Measurements from ENCODE around the gene MPP3.
"Not testable (repeated sequence)": the region's sequence is repeated elsewhere in the genome, so short reads cannot be mapped to it uniquely, and the experiment has no call there.

Gene MPP3

DNA sequence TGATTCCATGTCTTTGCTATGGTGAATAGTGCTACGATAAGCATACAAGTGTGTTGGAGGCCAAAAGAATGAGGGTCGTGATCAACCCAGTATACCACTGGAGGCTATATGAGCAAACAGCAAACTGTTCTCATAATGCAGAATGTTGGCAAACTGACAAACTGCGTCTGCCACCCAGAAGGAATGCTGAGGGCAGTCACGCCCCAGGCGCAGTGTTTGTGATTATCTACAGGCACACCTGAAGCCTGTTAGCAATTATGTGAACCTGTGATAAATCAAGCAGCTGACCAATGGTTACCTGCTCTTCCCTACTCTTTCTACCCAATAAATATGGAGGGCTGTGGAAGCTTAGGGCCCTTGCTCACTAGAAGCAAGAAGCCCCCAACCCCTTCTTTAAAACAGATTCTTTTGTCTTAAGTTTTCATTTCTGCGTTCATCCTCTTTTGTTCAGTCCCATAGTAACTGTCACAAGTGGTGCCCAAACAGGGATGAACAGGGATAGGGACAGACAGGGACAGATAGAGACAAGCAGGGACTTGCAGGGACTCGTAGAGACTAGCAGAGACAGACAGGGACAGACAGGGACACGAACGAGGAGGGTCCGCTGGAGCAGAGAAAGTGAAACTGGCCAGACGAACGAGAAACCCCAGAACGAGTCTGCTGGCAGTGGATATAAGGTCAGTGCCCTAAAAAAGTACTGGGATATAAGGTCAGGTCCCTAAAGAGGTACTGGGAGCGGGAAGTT, 39.2 kb upstream of the MPP3 start:
- Histone ChIP-seq H2AFZ (ENCODE audit: low read depth, low read length) (no peak overlapping the region), H4K20me1 (ENCODE audit: insufficient read depth, low read length) (no peaks in the 10 kb centered on the region), H3K27ac (ENCODE audit: low read length) (no peak overlapping the region), H3K4me3 (ENCODE audit: low read depth in 1 of 2, low read length in 2 of 2) (no peak overlapping the region), H3K36me3 (ENCODE audit: insufficient read depth, low read length) (no peaks in the 10 kb centered on the region), H3K9ac (ENCODE audit: low read depth, low read length) (no peak overlapping the region), H3K9me3 (ENCODE audit: insufficient read depth, low read length, severe bottlenecking) (no peaks in the 10 kb centered on the region), H3K4me2 (ENCODE audit: insufficient read depth, low read length) (no peak overlapping the region), H3K79me2 (ENCODE audit: insufficient read depth, low read length) (no peaks in the 10 kb centered on the region), H3K4me1 (ENCODE audit: insufficient read depth, low read length) (no peaks in the 10 kb centered on the region), H3K27me3 (ENCODE audit: insufficient read depth, low read length, poor library complexity) (peaks cover 12% of the 10 kb centered on the region)
- ATAC-seq (ENCODE audit: insufficient read depth, low read depth) (no peak), DNase-seq (no peak)
- no peak for TF ChIP-seq EZH2 (IDR thresholded peaks at IDR 0.05; ENCODE audit: borderline replicate concordance, low read depth, low read length, severe bottlenecking)
- TF ChIP-seq, protein P1, sequence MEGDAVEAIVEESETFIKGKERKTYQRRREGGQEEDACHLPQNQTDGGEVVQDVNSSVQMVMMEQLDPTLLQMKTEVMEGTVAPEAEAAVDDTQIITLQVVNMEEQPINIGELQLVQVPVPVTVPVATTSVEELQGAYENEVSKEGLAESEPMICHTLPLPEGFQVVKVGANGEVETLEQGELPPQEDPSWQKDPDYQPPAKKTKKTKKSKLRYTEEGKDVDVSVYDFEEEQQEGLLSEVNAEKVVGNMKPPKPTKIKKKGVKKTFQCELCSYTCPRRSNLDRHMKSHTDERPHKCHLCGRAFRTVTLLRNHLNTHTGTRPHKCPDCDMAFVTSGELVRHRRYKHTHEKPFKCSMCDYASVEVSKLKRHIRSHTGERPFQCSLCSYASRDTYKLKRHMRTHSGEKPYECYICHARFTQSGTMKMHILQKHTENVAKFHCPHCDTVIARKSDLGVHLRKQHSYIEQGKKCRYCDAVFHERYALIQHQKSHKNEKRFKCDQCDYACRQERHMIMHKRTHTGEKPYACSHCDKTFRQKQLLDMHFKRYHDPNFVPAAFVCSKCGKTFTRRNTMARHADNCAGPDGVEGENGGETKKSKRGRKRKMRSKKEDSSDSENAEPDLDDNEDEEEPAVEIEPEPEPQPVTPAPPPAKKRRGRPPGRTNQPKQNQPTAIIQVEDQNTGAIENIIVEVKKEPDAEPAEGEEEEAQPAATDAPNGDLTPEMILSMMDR (IDR thresholded peaks at IDR 0.05; ENCODE audit: borderline replicate concordance, extremely low read depth, low read length, poor library complexity, severe bottlenecking): no peak

- not testable (repeated sequence) for H3K79me2 ChIP-seq (ENCODE audit: insufficient read depth, low read length); ATAC-seq (ENCODE audit: insufficient read depth, low read depth); H3K36me3 ChIP-seq (ENCODE audit: insufficient read depth, low read length); H3K27ac ChIP-seq (ENCODE audit: low read length); DNase-seq; H3K9ac ChIP-seq (ENCODE audit: low read depth, low read length); H3K9me3 ChIP-seq (ENCODE audit: insufficient read depth, low read length, severe bottlenecking); H2AFZ ChIP-seq (ENCODE audit: low read depth, low read length); H4K20me1 ChIP-seq (ENCODE audit: insufficient read depth, low read length); H3K4me3 ChIP-seq (ENCODE audit: low read depth in 1 of 2, low read length in 2 of 2); H3K4me1 ChIP-seq (ENCODE audit: insufficient read depth, low read length); H3K4me2 ChIP-seq (ENCODE audit: insufficient read depth, low read length)
- peaks cover 18% of the 10 kb centered on the region for H3K27me3 ChIP-seq (ENCODE audit: insufficient read depth, low read length, poor library complexity)
Measured at GRCh38 chr17:43869031-43869430, 36.1 kb upstream of the MPP3 start.

DNA sequence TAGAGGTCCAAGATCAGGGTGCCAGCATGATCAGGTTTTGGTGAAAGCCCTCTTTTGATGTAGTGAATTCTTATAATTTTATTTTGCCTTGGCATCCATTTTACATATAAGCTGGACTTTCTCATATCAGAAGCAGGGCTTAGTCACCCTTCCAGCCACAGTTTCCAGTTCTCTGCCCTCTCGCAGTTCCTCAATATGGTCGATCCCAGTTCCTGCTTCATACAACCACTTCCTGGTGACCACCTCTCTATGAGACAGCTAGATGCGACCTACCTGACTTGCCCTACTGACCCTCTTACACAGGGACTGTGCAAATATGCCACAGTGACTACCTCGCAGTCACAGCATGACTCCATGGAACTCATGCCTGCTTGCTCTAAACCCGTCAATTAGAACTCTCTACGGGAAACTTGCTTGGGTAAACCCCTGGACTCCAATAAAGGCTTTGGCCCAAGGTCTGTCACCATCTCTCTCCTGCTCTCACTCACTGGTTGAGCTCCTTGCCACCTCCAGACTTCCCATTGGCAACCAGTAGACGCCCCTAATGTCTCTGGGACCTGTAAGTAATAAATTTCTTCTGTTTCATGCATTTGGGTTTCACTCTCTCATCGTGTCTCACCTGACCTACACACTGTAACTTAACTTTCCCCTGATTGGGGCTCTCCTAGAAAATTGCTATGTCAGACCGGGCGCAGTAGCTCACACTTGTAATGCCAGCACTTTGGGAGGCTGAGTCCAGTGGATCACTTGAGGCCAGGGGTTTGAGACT, 35.5 kb upstream of the MPP3 start:
- Histone ChIP-seq H2AFZ (ENCODE audit: low read depth, low read length) (no peak overlapping the region), H3K4me3 (ENCODE audit: low read depth in 1 of 2, low read length in 2 of 2) (no peak overlapping the region), H3K27ac (ENCODE audit: low read length) (no peak overlapping the region), H3K27me3 (ENCODE audit: insufficient read depth, low read length, poor library complexity) (peaks cover 19% of the 10 kb centered on the region), H3K4me1 (ENCODE audit: insufficient read depth, low read length) (no peaks in the 10 kb centered on the region), H3K9ac (ENCODE audit: low read depth, low read length) (no peak overlapping the region), H3K9me3 (ENCODE audit: insufficient read depth, low read length, severe bottlenecking) (no peaks in the 10 kb centered on the region), H3K79me2 (ENCODE audit: insufficient read depth, low read length) (no peaks in the 10 kb centered on the region), H4K20me1 (ENCODE audit: insufficient read depth, low read length) (no peaks in the 10 kb centered on the region), H3K36me3 (ENCODE audit: insufficient read depth, low read length) (no peaks in the 10 kb centered on the region), H3K4me2 (ENCODE audit: insufficient read depth, low read length) (no peak overlapping the region)
- TF ChIP-seq, protein P1 (IDR thresholded peaks at IDR 0.05; ENCODE audit: borderline replicate concordance, extremely low read depth, low read length, poor library complexity, severe bottlenecking): no peak
- no peak for TF ChIP-seq EZH2 (IDR thresholded peaks at IDR 0.05; ENCODE audit: borderline replicate concordance, low read depth, low read length, severe bottlenecking)
- no peak for ATAC-seq (ENCODE audit: insufficient read depth, low read depth)
- no peak for DNase-seq
